Activated T-cell treated with anti-CD3 and anti-CD28 coated beads, Interleukin-2, amount 50 U/mL, for 1 hour (primary cell): ENCODE results near the gene INPP5D.
"Not testable (repeated sequence)": the region's sequence is repeated elsewhere in the genome, so short reads cannot be mapped to it uniquely, and the experiment has no call there.

Source experiments
- DNase-seq: peaks from one replicate; pipeline ENCODE4 v3.0.0-alpha.2; 2020

The INPP5D gene

DNA sequence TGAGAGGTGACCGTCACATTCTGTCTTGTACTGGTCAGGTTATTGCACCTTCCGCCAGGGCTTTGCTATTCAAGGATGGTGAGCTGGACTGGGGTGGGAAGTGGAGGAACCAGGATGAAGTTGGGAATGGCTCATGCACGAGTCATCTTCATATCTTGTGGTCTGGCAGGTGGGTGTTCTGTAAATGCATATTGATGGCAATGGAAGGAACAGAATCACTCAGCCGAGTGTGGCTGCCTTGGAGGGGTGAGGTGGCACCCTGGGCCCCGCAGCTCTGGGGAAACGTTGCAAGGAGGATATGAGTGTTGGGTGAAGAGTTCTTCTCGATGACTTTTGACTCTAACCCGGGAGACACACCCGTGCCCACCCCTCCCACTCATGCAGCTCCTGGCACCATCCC, 26.5 kb upstream of the INPP5D start:
- no peak for DNase-seq

DNA sequence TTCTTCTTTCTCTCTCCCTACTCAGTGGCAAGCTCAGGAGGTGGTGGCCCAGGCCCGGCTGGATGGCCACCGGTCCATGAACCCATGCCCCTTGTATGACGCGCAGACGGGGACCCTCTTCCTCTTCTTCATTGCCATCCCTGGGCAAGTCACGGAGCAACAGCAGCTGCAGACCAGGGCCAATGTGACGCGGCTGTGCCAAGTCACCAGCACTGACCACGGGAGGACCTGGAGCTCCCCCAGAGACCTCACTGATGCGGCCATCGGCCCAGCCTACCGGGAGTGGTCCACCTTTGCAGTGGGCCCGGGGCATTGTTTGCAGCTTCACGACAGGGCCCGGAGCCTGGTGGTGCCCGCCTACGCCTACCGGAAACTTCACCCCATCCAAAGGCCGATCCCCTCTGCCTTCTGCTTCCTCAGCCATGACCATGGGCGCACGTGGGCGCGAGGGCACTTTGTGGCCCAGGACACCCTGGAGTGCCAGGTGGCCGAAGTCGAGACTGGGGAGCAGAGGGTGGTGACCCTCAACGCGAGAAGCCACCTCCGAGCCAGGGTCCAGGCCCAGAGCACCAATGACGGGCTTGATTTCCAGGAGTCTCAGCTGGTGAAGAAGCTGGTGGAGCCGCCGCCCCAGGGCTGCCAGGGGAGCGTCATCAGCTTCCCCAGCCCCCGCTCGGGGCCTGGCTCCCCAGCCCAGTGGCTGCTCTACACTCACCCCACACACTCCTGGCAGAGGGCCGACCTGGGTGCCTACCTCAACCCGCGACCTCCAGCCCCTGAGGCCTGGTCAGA, 25.9 kb upstream of the INPP5D start:
- DNase-seq = no peak

GRCh38 chr2:233035426-233036161, 24.5 kb upstream of the INPP5D start:
- no peak for DNase-seq

- no peak for DNase-seq
Measured at GRCh38 chr2:233036162-233036838, 23.8 kb upstream of the INPP5D start.

DNA sequence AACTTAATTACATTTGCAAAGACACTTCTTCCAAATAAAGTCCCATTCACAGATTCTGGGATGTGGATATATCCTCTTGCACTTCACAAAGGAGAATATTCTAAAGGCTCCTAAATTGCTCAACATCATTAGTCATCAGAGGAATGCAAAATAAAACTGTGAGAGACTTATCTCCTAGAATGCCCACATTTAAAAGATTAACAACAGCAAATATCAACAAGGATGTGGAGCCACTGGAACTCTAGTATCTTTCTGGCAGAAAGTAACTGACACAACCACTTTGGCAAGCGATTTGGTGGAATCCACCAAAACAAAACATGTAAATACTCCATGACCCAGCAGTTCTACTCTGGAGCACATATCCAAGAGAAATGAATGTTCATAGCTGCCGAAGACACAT, 23.1 kb upstream of the INPP5D start:
- DNase-seq = no peak

DNA sequence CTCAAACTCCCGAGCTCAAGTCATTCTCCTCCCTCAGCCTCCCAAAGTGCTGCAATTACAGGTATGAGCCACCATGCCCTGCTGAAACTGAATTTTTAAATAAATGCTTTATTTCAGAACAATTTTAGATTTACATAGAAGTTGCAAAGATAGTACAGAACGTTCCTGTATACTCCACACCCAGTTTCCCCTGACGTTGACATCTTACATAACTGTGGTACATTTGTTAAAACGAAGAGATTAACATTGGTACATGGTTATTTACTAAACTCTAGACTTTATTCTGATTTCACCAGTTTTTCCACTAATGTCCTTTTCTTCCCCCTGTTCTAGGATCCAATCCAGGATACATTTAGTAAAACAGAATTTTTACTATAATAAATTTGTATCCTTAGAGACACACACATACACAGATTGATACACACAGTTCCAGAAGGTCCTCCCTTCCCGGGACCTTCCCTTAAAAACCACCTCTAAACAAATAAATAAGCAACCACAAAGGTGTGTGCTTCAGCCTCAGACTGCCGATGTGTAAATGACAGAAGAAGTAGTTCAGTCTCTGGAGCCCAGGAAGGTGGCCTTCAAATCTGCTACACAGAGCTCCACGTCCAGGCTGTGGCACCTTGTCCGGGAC, 20.8 kb upstream of the INPP5D start:
- DNase-seq = no peak

DNA sequence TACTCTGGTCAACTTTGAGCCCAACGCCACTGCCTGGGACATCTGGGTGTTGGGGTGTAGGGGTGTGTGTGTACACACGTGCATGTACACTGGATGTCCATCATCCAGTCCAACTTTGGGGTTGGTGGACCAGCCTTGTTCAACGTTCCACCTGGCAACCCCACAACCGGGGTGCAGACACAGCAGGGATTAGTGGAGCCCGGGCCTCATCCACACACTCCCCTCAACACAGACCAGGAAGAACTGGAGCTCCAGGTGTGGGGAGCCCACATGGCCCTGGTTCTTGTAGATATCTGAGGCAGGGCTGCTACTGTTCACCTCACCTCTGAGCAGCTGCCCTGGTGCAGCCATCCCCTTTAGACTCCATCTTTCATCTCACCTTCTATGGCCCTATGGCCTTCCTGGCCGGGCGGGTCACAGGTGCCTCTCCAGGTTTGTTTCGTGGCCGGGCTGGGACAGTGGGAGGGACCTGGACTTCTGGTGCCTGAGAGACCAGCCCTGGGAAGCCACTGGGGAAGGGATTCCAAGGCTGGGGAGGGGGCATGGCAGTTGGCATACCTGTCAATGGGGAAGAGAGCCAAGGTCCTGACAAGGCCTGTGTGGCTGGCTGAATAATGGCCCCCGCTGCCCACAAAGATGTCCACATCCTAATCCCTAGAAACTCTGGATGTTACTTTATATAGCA, 20.2 kb upstream of the INPP5D start:
- no peak for DNase-seq

DNA sequence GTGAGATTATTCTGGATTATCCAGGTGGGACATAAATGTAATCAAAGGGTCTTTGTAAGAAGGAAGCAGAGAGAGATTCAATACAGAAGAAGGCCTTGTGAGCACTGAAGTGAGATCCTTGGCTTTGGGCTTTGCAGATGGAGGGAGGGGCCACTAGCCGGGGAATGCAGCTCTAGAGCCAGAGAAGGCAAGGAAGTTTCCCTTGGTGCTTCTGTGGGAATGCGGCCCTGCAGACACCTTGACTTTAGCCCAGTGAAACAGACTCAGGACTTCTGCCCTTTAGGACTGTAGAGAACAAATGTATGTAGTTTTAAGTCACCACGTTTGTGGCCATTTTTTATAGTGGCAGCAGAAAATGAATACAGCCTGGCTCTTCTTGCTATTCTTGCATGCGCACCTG, 19.6 kb upstream of the INPP5D start:
- DNase-seq = no peak

GRCh38 chr2:233041722-233042323, 18.3 kb upstream of the INPP5D start:
- no peak for DNase-seq

DNA sequence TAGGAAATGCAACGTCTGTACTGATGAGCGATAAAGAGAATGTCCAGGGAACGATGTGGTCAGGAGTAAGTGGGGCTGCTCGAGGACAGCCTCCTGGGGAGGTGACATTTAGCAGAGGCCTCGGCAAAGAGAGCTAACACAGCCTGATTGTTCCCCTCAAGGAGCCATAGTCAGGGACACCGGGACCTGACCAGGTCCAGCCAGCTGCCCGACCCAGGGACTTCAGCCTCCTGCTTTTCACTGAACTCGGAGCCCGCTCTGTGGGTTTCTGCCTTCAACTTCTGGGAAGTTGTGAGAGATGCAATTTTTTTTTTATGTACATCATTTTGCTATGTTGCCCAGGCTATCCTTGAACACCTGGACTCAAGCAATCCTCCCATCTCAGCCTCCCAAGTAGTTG, 17.6 kb upstream of the INPP5D start:
- no peak for DNase-seq

DNA sequence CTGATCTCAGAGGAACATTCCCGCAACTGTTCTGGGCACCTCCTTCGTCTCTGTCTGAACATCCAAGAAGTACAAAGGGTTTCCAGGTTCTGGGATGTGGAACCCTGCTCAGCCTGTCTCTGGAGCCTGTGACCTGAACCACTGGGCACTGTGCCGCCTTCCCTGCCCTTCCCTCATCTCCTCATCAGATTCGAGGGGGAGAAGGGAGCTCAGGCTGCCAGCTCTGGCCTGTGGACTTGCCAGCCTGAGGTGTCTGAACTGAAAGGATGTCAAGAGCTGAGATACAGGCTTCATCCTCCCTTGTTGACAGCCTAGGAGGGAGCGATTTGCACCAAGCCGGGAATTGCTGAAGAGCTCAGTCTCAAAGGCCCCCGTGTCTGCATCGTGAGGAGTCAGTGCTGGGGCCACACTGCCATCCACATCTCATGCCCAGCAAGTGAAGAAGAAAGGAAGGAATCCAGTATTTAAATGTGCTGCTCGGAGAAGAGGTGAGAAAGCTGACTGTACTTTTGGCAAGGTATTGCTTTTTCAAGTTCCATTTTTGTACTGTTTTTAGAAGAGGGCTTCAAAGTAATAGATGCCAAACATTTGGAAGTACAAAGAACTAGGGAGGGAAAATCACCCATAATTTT, 15.1 kb upstream of the INPP5D start:
- DNase-seq = no peak

GRCh38 chr2:233047206-233047605, 12.9 kb upstream of the INPP5D start:
- DNase-seq = no peak

GRCh38 chr2:233047667-233048066, 12.5 kb upstream of the INPP5D start:
- DNase-seq = no peak

DNA sequence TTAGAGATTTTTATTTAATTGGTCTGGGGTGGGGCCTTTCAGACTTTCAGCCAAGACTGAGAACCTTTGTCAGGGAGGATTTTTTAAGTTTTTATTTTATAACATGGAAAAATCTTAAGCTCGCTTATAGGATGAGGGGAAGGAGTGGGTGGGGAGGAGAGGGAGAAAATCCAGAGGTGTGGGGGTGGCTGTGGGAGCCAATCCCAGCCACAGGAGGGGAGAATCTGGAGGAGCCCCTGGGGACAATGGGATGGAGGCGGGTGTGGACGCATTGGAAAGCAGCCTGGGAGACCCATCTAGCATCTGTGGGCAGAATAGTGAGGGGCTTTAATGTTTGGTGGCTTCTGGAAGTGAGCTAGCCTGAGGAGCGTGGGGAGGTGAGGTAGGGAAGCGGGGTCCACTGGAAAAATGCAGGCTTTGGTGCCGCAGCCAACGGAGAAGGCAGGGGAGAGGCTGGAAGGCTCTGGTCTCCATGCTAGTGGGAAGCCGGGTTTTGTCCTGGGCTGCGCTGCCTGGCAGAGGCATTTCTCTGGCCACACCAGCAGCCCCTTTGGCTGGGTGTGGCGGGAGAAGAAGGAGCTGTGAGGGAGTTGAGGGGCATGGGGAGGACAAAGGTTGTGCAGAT, 11.5 kb upstream of the INPP5D start:
- DNase-seq = peak; percentile 3

DNA sequence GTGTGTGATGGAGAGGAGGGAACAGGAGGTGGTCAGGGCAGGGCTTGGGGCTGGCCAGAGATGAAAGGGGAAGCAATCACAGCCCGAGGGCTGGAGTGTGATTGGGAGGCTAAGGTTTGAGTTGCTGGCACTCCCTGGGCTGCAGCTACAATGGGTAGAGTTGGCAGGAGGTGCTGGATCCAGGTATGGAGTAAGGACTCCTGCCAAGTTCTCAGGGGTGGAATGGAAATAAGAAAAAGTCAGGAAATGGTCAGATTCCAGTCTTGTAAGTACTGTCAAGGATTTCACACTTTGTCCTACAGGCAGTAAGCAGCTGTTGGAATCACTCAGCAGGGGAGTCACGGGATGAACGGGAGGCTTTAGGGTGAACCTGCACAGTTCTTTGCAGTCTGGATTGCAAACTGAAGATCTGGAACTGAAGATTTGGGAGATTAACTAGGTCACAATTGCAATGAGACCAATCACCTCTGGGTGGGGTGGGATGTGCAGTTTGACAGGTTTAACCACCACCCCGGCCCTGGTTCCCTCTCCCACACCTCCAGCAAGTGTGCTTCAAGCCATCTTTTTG, 10.9 kb upstream of the INPP5D start:
- peak; percentile 13 for DNase-seq

DNA sequence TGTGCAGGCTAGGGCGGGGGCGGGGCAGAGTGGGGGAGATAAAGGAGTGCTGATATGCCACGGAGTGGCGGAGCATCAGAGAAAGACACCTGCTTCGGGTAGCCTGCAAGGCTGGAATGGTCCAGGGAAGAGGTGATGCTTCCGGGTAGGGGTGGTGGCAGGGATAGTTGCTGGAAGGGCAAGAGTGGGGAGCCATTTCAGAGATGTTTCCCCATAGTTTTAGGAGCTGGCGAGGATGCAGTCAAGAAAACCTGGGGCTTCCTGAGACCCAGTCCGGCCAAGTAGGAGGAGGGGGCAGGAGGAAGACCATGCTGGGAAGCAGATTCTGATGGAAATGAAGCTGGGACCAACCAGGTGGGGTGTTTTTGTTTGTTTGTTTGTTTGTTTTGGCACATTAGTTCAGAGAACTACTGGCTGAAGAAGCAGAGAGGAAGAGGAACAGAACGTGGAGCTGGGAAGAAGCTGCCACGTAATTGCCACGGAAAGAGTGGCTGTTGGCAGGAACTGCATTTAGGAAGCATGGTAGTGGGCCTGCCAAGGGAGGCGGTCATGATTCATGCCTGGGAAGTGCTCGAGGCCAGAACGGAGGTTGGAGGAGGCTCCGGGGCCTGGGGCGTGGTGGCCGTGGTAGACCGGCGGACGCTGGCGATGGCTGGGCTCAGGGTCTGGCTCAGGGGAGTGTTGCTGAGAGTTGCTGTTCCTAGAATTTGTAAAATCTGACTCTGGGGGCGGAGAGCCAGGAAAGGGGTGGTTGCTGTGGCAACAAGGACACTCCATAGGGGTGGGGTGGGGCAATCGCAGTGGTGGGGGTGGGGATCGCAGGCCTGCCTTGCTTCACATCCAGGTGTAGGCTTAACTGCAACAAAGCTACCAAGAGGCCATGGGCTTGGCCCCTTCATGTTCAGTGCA, 8.6 kb upstream of the INPP5D start:
- DNase-seq = peak; percentile 4

GRCh38 chr2:233052517-233052916, 7.6 kb upstream of the INPP5D start:
- not testable (repeated sequence) for DNase-seq

DNA sequence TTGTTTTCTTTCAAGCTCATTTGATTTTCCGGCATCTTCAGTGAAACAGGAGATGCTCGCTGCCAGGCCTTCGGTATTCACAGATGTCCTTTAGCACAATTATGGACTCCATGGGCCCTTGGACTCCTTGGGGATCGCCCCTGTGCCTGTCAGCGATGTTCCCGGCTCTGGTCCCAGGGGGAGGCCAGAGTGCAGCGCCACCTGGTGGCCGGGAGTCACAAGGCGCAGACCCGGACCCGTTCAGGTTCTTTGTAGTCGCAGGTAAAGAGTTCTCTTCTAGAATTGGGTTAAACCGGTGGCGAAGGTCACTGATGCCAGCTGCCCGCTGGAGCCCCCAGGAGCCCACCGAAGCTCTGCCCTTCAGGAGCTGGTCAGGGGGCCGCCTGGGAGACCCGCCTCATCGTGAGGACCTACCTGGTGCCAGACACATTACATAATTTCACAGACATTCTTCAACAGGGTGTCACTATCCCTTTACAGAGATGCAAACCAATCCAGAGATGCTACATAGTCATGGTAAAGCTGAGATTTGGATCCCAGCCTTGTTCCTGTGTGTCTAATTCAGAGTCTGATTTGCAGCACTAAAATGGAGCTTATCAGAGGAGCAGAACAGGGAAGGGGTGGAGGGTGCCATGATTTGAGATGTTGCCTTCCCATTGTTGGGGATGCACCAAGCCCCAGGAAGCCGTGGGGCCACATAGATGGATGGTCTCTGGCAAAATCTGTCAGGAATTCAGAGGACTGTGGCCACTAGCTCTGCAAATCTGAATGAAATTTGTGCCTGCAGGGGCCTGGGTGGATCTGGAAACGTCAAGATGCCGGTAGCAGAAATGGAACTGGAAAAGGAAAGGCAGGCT, 6.0 kb upstream of the INPP5D start:
- DNase-seq = peak; percentile 77

- no peak for DNase-seq
Measured at GRCh38 chr2:233055362-233055761, 4.8 kb upstream of the INPP5D start.
